ENCODE measurements around the gene CLEC7A. TPM values are rescaled to one million over a fixed set of nuclear protein-coding genes. Genes with fewer than 3 reads are reported as not detected.

Gene CLEC7A
- 10 to 100 TPM in 2 of 3 donors, 1 to 10 TPM in 1; 7.7 to 22.3 (median 20.8) TPM for total RNA-seq
- total RNA-seq (2013), result 10.0 TPM

- Mint-ChIP-seq H3K27ac (no peak within 1 kb of the TSS), H3K36me3 (no peaks in the 10 kb centered on the region), H3K27me3 (ENCODE audit: low read depth in 2 of 2) (peaks cover 0 to 11% of the 10 kb centered on the region in 2 donors), H3K4me1 (peaks cover 4% of the 10 kb centered on the region in 2 donors), H3K4me3 (no peak within 1 kb of the TSS), H3K9me3 (no peaks in the 10 kb centered on the region)
- H3K9me3 ChIP-seq (ENCODE audit: control insufficient read depth, insufficient read depth, low read length), result no peaks in the 10 kb centered on the region
- H3K27me3 ChIP-seq (ENCODE audit: control insufficient read depth, insufficient read depth, low read length), result no peaks in the 10 kb centered on the region
- intact Hi-C loops (cut with micrococcal nuclease), result no loop called here
- peak within 1 kb of the TSS; percentile 52 for H3K27ac ChIP-seq (ENCODE audit: low read length)
- no peaks in the 10 kb centered on the region for H3K36me3 ChIP-seq (ENCODE audit: control insufficient read depth, insufficient read depth, low read length)
- H3K4me3 ChIP-seq (ENCODE audit: low read length), result peak within 1 kb of the TSS; percentile 17
- peaks cover 3% of the 10 kb centered on the region for H3K4me1 ChIP-seq (ENCODE audit: control insufficient read depth, insufficient read depth, low read length)
- ATAC-seq (no peak), DNase-seq (peak in 1 of 2 donors; percentile 24)
- no peak for TF ChIP-seq CTCF (IDR thresholded peaks at IDR 0.05)
- WGBS (ENCODE audit: insufficient coverage), result 8% methylated on average over 1 of the region's 1 CpG
These were observed at the start of gene CLEC7A for GRCh38 chr12:10130042-10130441. Gene CLEC7A (minus strand): TSS chr12:10130199. CDS start chr12:10130082, 117 bp downstream.

GRCh38 chr12:10179776-10180181, 49.8 kb upstream of the CLEC7A start:
- Mint-ChIP-seq H3K27ac (no peak overlapping the region), H3K36me3 (no peaks in the 10 kb centered on the region), H3K4me3 (no peak overlapping the region), H3K9me3 (no peaks in the 10 kb centered on the region), H3K4me1 (no peaks in the 10 kb centered on the region), H3K27me3 (ENCODE audit: low read depth in 2 of 2) (peaks cover 18 to 30% of the 10 kb centered on the region in 2 donors)
- DNase-seq (no peak), ATAC-seq (no peak)
- Histone ChIP-seq H3K4me1 (ENCODE audit: control insufficient read depth, insufficient read depth, low read length) (no peaks in the 10 kb centered on the region), H3K9me3 (ENCODE audit: control insufficient read depth, insufficient read depth, low read length) (no peaks in the 10 kb centered on the region), H3K27me3 (ENCODE audit: control insufficient read depth, insufficient read depth, low read length) (no peaks in the 10 kb centered on the region), H3K27ac (ENCODE audit: low read length) (no peak overlapping the region), H3K36me3 (ENCODE audit: control insufficient read depth, insufficient read depth, low read length) (no peaks in the 10 kb centered on the region), H3K4me3 (ENCODE audit: low read length) (no peak overlapping the region)
- no peak for TF ChIP-seq CTCF (IDR thresholded peaks at IDR 0.05)
- intact Hi-C loops (cut with micrococcal nuclease), result no loop called here
- 93% methylated on average over 5 of the region's 5 CpGs for WGBS (ENCODE audit: insufficient coverage)

DNA sequence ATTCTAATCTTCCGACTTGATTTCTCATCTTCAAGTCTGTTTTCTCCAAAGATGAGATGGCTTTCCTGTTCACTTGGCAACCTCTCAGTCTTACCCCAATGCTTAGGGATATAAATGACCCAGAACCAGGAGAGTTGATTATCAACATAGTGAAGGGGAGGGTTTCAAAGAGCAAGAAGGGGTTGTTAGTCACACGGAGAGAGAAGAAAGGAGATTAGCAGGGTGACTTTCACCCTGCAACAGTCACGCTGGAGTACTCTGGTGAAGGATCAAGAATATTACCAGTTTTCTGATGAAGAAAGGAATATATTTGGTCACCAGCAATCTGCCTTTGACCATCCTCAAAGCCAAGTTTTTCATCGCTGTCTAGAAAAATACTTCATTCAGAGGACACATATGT, 48.8 kb upstream of the CLEC7A start, which contains the start of gene TMEM52B:
TSS of gene TMEM52B (plus strand) at position 212 of the 400 bp plus-strand sequence. CDS start 543 bp downstream, outside the sequence.
- H3K36me3 ChIP-seq (ENCODE audit: control insufficient read depth, insufficient read depth, low read length), result no peaks in the 10 kb centered on the region
- H3K4me3 Mint-ChIP-seq, result no peak within 1 kb of the TSS
- no peaks in the 10 kb centered on the region for H3K9me3 ChIP-seq (ENCODE audit: control insufficient read depth, insufficient read depth, low read length)
- no peak for TF ChIP-seq CTCF (IDR thresholded peaks at IDR 0.05)
- no peaks in the 10 kb centered on the region for H3K27me3 ChIP-seq (ENCODE audit: control insufficient read depth, insufficient read depth, low read length)
- DNase-seq (no peak), ATAC-seq (no peak)
- intact Hi-C loops (cut with micrococcal nuclease), result no loop called here
- no peak within 1 kb of the TSS for H3K27ac ChIP-seq (ENCODE audit: low read length)
- H3K4me1 Mint-ChIP-seq, result no peaks in the 10 kb centered on the region
- H3K27me3 Mint-ChIP-seq (ENCODE audit: low read depth in 2 of 2), result peaks cover 15 to 31% of the 10 kb centered on the region in 2 donors
- no peaks in the 10 kb centered on the region for H3K36me3 Mint-ChIP-seq
- no peaks in the 10 kb centered on the region for H3K9me3 Mint-ChIP-seq
- WGBS (ENCODE audit: insufficient coverage), result 98% methylated on average over 3 of the region's 4 CpGs
- no peak within 1 kb of the TSS for H3K4me3 ChIP-seq (ENCODE audit: low read length)
- H3K27ac Mint-ChIP-seq, result no peak within 1 kb of the TSS
- no peaks in the 10 kb centered on the region for H3K4me1 ChIP-seq (ENCODE audit: control insufficient read depth, insufficient read depth, low read length)
